ENCODE data around the gene CFHR5. TPM values are rescaled to one million over a fixed set of nuclear protein-coding genes. Genes with fewer than 3 reads are reported as not detected.
"Not testable (repeated sequence)": the region's sequence is repeated elsewhere in the genome, so short reads cannot be mapped to it uniquely, and the experiment has no call there.

The CFHR5 gene
- total RNA-seq, 1 experiment from 2014 or later = not detected

- TF ChIP-seq TP53 (CRISPR knock-in tag; IDR thresholded peaks at IDR 0.05) (no peak), RELA (CRISPR knock-in tag; IDR thresholded peaks at IDR 0.05; ENCODE audit: borderline replicate concordance) (no peak), ATF6 (CRISPR knock-in tag; IDR thresholded peaks at IDR 0.05) (no peak), ZNF396 (CRISPR knock-in tag; IDR thresholded peaks at IDR 0.05; ENCODE audit: borderline replicate concordance) (no peak), ARID4B (CRISPR knock-in tag; IDR thresholded peaks at IDR 0.05; ENCODE audit: borderline replicate concordance) (no peak), MLX (CRISPR knock-in tag; IDR thresholded peaks at IDR 0.05) (no peak), USF1 (CRISPR knock-in tag; IDR thresholded peaks at IDR 0.05) (no peak), GTF2I (CRISPR knock-in tag; conservative IDR thresholded peaks at IDR 0.05) (no peak), ZNF138 (CRISPR knock-in tag; conservative IDR thresholded peaks at IDR 0.05) (no peak), NR3C1 (CRISPR knock-in tag; conservative IDR thresholded peaks at IDR 0.05; ENCODE audit: low read depth) (no peak), ZNF232 (CRISPR knock-in tag; IDR thresholded peaks at IDR 0.05) (no peak), ESRRA (CRISPR knock-in tag; IDR thresholded peaks at IDR 0.05; ENCODE audit: borderline replicate concordance) (no peak), TEAD4 (CRISPR knock-in tag; IDR thresholded peaks at IDR 0.05) (no peak), ZNF263 (CRISPR knock-in tag; IDR thresholded peaks at IDR 0.05; ENCODE audit: low read depth) (no peak), GABPB1 (CRISPR knock-in tag; IDR thresholded peaks at IDR 0.05) (no peak), ZNF532 (CRISPR knock-in tag; IDR thresholded peaks at IDR 0.05; ENCODE audit: borderline replicate concordance) (no peak)
- TF ChIP-seq, protein P1, sequence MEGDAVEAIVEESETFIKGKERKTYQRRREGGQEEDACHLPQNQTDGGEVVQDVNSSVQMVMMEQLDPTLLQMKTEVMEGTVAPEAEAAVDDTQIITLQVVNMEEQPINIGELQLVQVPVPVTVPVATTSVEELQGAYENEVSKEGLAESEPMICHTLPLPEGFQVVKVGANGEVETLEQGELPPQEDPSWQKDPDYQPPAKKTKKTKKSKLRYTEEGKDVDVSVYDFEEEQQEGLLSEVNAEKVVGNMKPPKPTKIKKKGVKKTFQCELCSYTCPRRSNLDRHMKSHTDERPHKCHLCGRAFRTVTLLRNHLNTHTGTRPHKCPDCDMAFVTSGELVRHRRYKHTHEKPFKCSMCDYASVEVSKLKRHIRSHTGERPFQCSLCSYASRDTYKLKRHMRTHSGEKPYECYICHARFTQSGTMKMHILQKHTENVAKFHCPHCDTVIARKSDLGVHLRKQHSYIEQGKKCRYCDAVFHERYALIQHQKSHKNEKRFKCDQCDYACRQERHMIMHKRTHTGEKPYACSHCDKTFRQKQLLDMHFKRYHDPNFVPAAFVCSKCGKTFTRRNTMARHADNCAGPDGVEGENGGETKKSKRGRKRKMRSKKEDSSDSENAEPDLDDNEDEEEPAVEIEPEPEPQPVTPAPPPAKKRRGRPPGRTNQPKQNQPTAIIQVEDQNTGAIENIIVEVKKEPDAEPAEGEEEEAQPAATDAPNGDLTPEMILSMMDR (IDR thresholded peaks at IDR 0.05) = no peak
- TF ChIP-seq, protein P2, sequence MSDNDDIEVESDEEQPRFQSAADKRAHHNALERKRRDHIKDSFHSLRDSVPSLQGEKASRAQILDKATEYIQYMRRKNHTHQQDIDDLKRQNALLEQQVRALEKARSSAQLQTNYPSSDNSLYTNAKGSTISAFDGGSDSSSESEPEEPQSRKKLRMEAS (CRISPR knock-in tag; IDR thresholded peaks at IDR 0.05) = no peak
- TF ChIP-seq, protein P3, sequence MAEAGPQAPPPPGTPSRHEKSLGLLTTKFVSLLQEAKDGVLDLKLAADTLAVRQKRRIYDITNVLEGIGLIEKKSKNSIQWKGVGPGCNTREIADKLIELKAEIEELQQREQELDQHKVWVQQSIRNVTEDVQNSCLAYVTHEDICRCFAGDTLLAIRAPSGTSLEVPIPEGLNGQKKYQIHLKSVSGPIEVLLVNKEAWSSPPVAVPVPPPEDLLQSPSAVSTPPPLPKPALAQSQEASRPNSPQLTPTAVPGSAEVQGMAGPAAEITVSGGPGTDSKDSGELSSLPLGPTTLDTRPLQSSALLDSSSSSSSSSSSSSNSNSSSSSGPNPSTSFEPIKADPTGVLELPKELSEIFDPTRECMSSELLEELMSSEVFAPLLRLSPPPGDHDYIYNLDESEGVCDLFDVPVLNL (CRISPR knock-in tag; IDR thresholded peaks at IDR 0.05; ENCODE audit: borderline replicate concordance, low read depth) = no peak
- peak; percentile 94 for ATAC-seq
- Mint-ChIP-seq H3K36me3 (no peaks in the 10 kb centered on the region), H3K27ac (no peak overlapping the region), H3K4me3 (no peak overlapping the region), H3K4me1 (no peaks in the 10 kb centered on the region), H3K27me3 (ENCODE audit: low read depth) (no peaks in the 10 kb centered on the region), H3K9me3 (peaks cover 7% of the 10 kb centered on the region)
- CTCF ChIA-PET = interaction anchor here (1.2 kb wide), 1 partner anchor 210 kb away, joined by 4 read pairs; no protein-coding TSS in a partner anchor
- DNase-seq (ENCODE audit: low spot score) = peak; percentile 56
- POLR2A ChIA-PET = no interaction called here
Measured at GRCh38 chr1:196933531-196934189, 43.7 kb upstream of the CFHR5 start.

- H3K4me3 Mint-ChIP-seq; H3K4me1 Mint-ChIP-seq; CTCF ChIA-PET; H3K36me3 Mint-ChIP-seq; POLR2A ChIA-PET; H3K27me3 Mint-ChIP-seq (ENCODE audit: low read depth); H3K27ac Mint-ChIP-seq: not testable (repeated sequence)
- H3K9me3 Mint-ChIP-seq = peaks cover 16% of the 10 kb centered on the region
- ATAC-seq = peak; percentile 47
- DNase-seq (ENCODE audit: low spot score) = peak; percentile 38
Measured at GRCh38 chr1:196941474-196941873, 35.9 kb upstream of the CFHR5 start.

Measured in WTC11 (cell line).